ENCODE results near the gene CHRM3. TPM values are rescaled to one million over a fixed set of nuclear protein-coding genes. Genes with fewer than 3 reads are reported as not detected.

Gene CHRM3
- polyA plus RNA-seq, 3 donors: not detected

GRCh38 chr1:239432255-239432654 lies 45.9 kb downstream of the CHRM3 start:
- Histone ChIP-seq H3K9ac (ENCODE audit: insufficient read depth, low read length, poor library complexity, severe bottlenecking) (no peak overlapping the region), H3K27me3 (ENCODE audit: control insufficient read depth in 2 of 2, insufficient read depth in 2 of 2, low read length in 2 of 2) (no peaks in the 10 kb centered on the region), H3K27ac (ENCODE audit: low read depth in 1 of 2, low read length in 2 of 2) (no peak overlapping the region), H3K36me3 (replicated peaks in 1 of 2; ENCODE audit: control insufficient read depth in 1 of 2, insufficient read depth in 2 of 2, low read length in 2 of 2) (no peaks in the 10 kb centered on the region), H3K4me1 (ENCODE audit: control insufficient read depth in 1 of 2, insufficient read depth in 2 of 2, low read length in 2 of 2) (no peaks in the 10 kb centered on the region), H2AFZ (ENCODE audit: insufficient read depth, low read depth, low read length, poor library complexity, severe bottlenecking) (no peak overlapping the region), H3K79me2 (ENCODE audit: insufficient read depth, low read length) (no peaks in the 10 kb centered on the region), H3K9me3 (replicated peaks in 1 of 2; ENCODE audit: control insufficient read depth in 1 of 2, insufficient read depth in 1 of 2, low read length in 2 of 2) (no peaks in the 10 kb centered on the region), H3K4me3 (replicated peaks in 1 of 3; ENCODE audit: low read depth in 2 of 3, low read length in 3 of 3) (no peak overlapping the region), H3K4me2 (replicated peaks; ENCODE audit: extremely low read depth, low read length, poor library complexity, severe bottlenecking) (no peak overlapping the region), H4K20me1 (ENCODE audit: insufficient read depth, low read length) (no peaks in the 10 kb centered on the region)
- TF ChIP-seq CTCF (IDR thresholded peaks at IDR 0.05): no peak
- intact Hi-C loops (cut with micrococcal nuclease): no loop called here
- H3K4me1 Mint-ChIP-seq: no peaks in the 10 kb centered on the region
- no peak overlapping the region for H3K27ac Mint-ChIP-seq
- peaks cover 0 to 6% (median 0%) of the 10 kb centered on the region in 7 donors for H3K9me3 Mint-ChIP-seq
- no CpG with 5 or more reads among the region's 1 CpG for WGBS (ENCODE audit: insufficient coverage)
- H3K4me3 Mint-ChIP-seq: no peak overlapping the region
- H3K36me3 Mint-ChIP-seq: no peaks in the 10 kb centered on the region
- peaks cover 0 to 1% (median 0%) of the 10 kb centered on the region in 3 donors for H3K27me3 Mint-ChIP-seq (ENCODE audit: low read depth in 3 of 3)
- DNase-seq: no peak

- Histone ChIP-seq H3K36me3 (replicated peaks in 1 of 2; ENCODE audit: control insufficient read depth in 1 of 2, insufficient read depth in 2 of 2, low read length in 2 of 2) (no peaks in the 10 kb centered on the region), H2AFZ (ENCODE audit: insufficient read depth, low read depth, low read length, poor library complexity, severe bottlenecking) (no peak overlapping the region), H3K27ac (ENCODE audit: low read depth in 1 of 2, low read length in 2 of 2) (no peak overlapping the region), H3K79me2 (ENCODE audit: insufficient read depth, low read length) (no peaks in the 10 kb centered on the region), H4K20me1 (ENCODE audit: insufficient read depth, low read length) (no peaks in the 10 kb centered on the region), H3K4me2 (replicated peaks; ENCODE audit: extremely low read depth, low read length, poor library complexity, severe bottlenecking) (no peak overlapping the region), H3K4me3 (replicated peaks in 1 of 3; ENCODE audit: low read depth in 2 of 3, low read length in 3 of 3) (no peak overlapping the region), H3K9ac (ENCODE audit: insufficient read depth, low read length, poor library complexity, severe bottlenecking) (no peak overlapping the region), H3K9me3 (replicated peaks in 1 of 2; ENCODE audit: control insufficient read depth in 1 of 2, insufficient read depth in 1 of 2, low read length in 2 of 2) (no peaks in the 10 kb centered on the region), H3K27me3 (ENCODE audit: control insufficient read depth in 2 of 2, insufficient read depth in 2 of 2, low read length in 2 of 2) (no peaks in the 10 kb centered on the region), H3K4me1 (ENCODE audit: control insufficient read depth in 1 of 2, insufficient read depth in 2 of 2, low read length in 2 of 2) (no peaks in the 10 kb centered on the region)
- Mint-ChIP-seq H3K4me1 (no peaks in the 10 kb centered on the region), H3K27ac (no peak overlapping the region), H3K27me3 (ENCODE audit: low read depth in 3 of 3) (peaks cover 0 to 1% (median 0%) of the 10 kb centered on the region in 3 donors), H3K36me3 (no peaks in the 10 kb centered on the region), H3K9me3 (peaks cover 0 to 6% (median 0%) of the 10 kb centered on the region in 7 donors), H3K4me3 (no peak overlapping the region)
- WGBS (ENCODE audit: insufficient coverage): 77% methylated on average over 1 of the region's 5 CpGs
- no peak for DNase-seq
- no peak for TF ChIP-seq CTCF (IDR thresholded peaks at IDR 0.05)
- intact Hi-C loops (cut with micrococcal nuclease): no loop called here
These were observed 47.8 kb downstream of the CHRM3 start for GRCh38 chr1:239434181-239434580.

All from CD14-positive monocyte (primary cell).